Body of pancreas (tissue), 4 donors: ENCODE measurements around the gene CTTNBP2.

Experiments used
- CTCF ChIP-seq, 7 experiments: fragments of 450-650 bp in 4 of 7; fragments of 200-600 bp in 3 of 7; sonication (generic) in 3 of 7; IDR thresholded peaks; one replicate each; pipeline ENCODE4 v1.5.1; 2016 to 2019; ENCODE audit warnings: antibody characterized with exemption in 7 of 7
- POLR2A ChIP-seq, 3 donors: fragments of 450-650 bp; IDR thresholded peaks; one replicate each; pipeline ENCODE4 v1.6.1; 2016; ENCODE audit warnings: antibody characterized with exemption in 3 of 3, mild to moderate bottlenecking in 2 of 3

GRCh38 chr7:117828825-117829224 is 44.4 kb downstream of the CTTNBP2 start:
- TF ChIP-seq POLR2A (IDR thresholded peaks at IDR 0.05) (no peak), CTCF (IDR thresholded peaks at IDR 0.05) (no peak)
